Endothelial cell of umbilical vein (primary cell): ENCODE results near the gene ASNSD1.

Source experiments
- EZH2 ChIP-seq: IDR thresholded peaks from 2 replicates; pipeline ENCODE4 v1.6.1; 2012; ENCODE audit warnings: borderline replicate concordance, low read depth, mild to moderate bottlenecking, moderate library complexity, low read length, inconsistent platforms; ENCODE audit not compliant: severe bottlenecking
- MYC ChIP-seq: IDR thresholded peaks from one replicate; pipeline ENCODE4 v1.6.1; 2011; ENCODE audit warnings: mild to moderate bottlenecking, low read depth, low read length
- TF ChIP-seq, protein P1 (sequence below): IDR thresholded peaks from 2 replicates; pipeline ENCODE4 v1.6.1; 2011; ENCODE audit not compliant: insufficient read depth, insufficient read length
- TF ChIP-seq, protein P2 (sequence below), 2 donors: IDR thresholded peaks; 1 replicate in 1 of 2; 2 replicates in 1 of 2; pipeline ENCODE4 v1.5.1; 2011; ENCODE audit warnings: low read length in 2 of 2, mild to moderate bottlenecking in 2 of 2, moderate library complexity in 2 of 2, control low read depth in 1 of 2, inconsistent platforms in 1 of 2, low read depth in 1 of 2; ENCODE audit not compliant: insufficient read depth in 1 of 2; ENCODE audit errors: extremely low read depth in 1 of 2

DNA sequence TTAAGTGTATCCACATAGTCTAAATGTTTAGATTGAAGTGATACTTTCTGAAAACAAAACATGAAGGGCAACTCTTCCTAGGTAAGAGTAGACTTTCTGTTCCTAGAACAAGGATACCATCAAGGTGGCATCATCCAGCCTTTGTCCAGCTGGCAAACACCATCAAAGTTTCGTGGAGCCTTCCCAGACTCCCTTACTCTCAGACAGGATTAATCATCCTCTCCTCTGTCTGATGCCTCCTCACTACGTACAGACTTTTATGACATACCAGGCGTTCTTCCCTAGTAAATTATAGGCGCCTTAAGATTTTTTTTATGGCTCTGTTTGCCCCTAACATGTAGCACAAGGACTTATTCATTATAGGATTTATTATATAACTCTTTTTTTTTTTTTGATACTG, 29.4 kb upstream of the ASNSD1 start:
- TF ChIP-seq, protein P1, sequence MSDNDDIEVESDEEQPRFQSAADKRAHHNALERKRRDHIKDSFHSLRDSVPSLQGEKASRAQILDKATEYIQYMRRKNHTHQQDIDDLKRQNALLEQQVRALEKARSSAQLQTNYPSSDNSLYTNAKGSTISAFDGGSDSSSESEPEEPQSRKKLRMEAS = no peak
- TF ChIP-seq, protein P2, sequence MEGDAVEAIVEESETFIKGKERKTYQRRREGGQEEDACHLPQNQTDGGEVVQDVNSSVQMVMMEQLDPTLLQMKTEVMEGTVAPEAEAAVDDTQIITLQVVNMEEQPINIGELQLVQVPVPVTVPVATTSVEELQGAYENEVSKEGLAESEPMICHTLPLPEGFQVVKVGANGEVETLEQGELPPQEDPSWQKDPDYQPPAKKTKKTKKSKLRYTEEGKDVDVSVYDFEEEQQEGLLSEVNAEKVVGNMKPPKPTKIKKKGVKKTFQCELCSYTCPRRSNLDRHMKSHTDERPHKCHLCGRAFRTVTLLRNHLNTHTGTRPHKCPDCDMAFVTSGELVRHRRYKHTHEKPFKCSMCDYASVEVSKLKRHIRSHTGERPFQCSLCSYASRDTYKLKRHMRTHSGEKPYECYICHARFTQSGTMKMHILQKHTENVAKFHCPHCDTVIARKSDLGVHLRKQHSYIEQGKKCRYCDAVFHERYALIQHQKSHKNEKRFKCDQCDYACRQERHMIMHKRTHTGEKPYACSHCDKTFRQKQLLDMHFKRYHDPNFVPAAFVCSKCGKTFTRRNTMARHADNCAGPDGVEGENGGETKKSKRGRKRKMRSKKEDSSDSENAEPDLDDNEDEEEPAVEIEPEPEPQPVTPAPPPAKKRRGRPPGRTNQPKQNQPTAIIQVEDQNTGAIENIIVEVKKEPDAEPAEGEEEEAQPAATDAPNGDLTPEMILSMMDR (IDR thresholded peaks at IDR 0.05; ENCODE audit: extremely low read depth in 1 of 2, insufficient read depth in 1 of 2, low read depth in 1 of 2, low read length in 2 of 2) = no peak
- TF ChIP-seq MYC (no peak), EZH2 (no peak)
